Measurements from ENCODE around the gene ZSWIM6.

ZSWIM6 gene

GRCh38 chr5:61449804-61450492 lies 117.9 kb downstream of the ZSWIM6 start:
- DNase-seq: no peak

GRCh38 chr5:61450493-61451279 lies 118.6 kb downstream of the ZSWIM6 start:
- no peak for DNase-seq

- DNase-seq: no peak
Observed at GRCh38 chr5:61455179-61456006, 123.3 kb downstream of the ZSWIM6 start.

GRCh38 chr5:61460471-61460870 lies 128.4 kb downstream of the ZSWIM6 start:
- DNase-seq: no peak

GRCh38 chr5:61461417-61461816 lies 129.4 kb downstream of the ZSWIM6 start:
- DNase-seq: no peak

DNA sequence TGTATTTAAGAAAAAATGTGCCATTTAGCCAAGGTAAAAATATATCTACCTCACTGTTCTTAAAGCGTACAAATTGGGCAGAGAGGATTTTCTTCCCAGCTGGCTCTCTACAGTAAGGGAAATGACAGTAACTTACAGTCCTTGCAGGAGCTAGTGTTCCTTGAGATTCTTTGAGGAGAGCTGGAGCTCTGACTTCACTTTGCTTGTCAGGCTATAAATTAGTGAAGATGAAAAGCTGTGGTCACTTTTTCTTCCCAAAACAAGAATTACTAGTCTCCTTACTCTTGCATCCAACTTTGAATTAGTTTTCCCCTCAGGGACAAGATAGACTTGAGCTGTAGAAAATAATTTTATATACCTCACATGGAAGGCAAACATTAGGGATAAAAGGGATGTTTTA lies 129.9 kb downstream of the ZSWIM6 start:
- no peak for DNase-seq

- no peak for DNase-seq
Observed at GRCh38 chr5:61463596-61463995, 131.5 kb downstream of the ZSWIM6 start.

- DNase-seq: no peak
Observed at GRCh38 chr5:61464512-61464911, 132.5 kb downstream of the ZSWIM6 start.

DNA sequence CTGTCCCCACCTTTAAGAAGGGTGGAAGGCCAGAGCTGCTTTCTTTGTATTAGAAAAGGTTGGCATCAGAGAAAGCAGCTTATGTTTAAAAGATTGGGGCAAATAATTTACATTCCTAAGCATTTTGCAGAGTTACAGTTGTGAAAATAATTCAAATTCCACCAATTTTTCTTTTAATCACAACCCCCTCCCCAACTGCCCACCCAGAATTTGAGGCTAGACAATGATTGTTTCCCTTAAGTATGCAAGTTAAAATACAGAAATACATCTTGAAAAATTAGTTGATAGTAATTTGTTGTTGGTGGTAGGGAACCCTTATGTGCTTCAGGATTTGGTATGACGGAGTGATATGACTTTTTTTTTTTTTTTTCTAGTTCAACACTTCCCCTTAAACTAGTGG lies 133.0 kb downstream of the ZSWIM6 start:
- DNase-seq: no peak

GRCh38 chr5:61465496-61465895 lies 133.4 kb downstream of the ZSWIM6 start:
- no peak for DNase-seq

DNA sequence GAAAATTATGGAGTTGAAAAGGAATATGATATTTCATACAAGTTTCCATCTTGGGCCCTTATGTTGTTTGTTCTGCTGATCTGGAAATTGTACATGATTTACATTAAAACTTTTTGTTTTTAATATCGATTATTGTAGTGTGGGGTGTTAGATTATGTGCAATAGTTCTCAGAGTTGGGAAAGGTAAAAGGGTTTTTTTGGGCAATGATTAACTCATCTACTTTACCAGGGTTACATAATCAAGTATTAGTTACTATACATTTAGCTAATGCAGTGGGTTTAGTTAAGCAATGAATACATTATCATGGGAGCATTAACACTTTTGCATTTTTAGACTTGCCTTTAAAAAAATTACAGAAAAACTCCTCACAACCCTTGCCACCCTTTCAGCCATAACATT lies 134.0 kb downstream of the ZSWIM6 start:
- no peak for DNase-seq

- no peak for DNase-seq
Observed at GRCh38 chr5:61467766-61468482, 135.9 kb downstream of the ZSWIM6 start.

GRCh38 chr5:61468483-61468865 lies 136.4 kb downstream of the ZSWIM6 start:
- DNase-seq: no peak

DNA sequence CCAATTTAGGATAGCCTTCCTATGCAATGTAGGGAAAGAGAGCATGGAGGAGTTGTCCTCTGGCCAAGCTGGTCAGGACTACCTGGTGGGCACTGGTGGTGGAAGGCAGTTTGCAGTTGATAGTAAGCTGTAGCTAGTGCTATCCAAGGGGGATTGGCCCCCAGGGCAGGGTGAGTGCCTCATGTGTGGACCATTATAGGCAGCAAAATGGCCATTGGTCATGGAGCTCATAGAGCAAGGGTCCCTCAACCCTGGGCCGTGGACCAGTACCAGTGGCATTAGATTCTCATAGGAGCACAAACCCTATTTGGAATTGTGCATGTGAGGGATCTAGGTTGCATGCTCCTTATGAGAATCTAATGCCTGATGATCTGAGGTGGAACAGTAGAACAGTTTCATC lies 139.3 kb downstream of the ZSWIM6 start:
- no peak for DNase-seq

DNA sequence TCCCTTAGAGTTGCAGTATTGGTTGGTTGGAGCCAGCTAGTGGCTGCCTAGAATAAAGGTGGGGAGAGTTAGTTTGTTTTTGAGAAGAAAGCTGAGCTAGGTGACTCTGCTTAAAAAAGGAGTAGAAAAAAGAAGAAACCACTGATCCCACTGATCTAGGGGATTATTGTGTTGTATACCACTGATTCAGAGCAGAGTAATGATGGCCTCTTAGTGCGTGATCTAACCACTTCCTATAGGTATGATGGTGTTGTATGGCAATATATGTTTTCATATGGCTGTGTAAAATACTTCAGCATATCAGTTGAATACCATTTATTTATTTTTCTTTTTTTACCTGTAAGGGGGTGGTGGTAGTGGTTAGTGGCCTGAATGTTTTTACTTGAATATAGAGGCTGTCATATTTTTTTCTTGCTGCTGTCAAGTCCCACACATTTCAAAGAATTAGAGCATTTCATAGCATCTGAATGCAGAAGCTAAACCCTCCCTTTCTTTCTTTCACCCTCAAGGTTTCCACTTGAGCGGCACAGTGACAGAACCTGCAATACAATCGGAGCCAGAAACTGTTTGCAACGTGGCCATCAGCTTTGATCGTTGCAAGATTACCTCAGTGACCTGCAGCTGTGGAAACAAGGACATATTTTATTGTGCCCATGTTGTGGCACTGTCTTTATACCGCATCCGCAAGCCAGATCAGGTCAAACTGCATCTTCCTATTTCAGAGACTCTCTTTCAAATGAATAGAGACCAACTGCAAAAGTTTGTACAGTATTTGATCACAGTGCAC lies 140.3 kb downstream of the ZSWIM6 start:
- DNase-seq: no peak

GRCh38 chr5:61474746-61475145 lies 142.7 kb downstream of the ZSWIM6 start:
- DNase-seq: no peak

DNA sequence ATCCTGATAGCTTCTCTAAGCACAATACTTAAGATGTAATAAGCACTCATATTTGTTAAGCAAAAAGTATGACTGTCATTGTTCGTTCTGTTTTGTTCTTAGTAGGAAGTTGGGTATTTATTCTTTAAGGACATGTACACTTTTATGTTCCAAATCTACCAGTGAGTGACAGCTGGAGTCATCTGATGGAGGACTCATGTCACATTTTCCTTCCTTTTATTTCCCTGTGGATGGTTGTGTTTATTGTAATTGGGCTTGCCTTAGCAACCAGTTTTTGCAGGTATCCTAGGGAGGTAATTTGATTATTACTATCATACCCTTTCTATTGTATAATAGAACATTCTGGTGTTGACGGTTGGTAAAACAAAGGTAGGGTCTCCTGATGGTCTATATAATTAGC lies 145.7 kb downstream of the ZSWIM6 start:
- no peak for DNase-seq

DNA sequence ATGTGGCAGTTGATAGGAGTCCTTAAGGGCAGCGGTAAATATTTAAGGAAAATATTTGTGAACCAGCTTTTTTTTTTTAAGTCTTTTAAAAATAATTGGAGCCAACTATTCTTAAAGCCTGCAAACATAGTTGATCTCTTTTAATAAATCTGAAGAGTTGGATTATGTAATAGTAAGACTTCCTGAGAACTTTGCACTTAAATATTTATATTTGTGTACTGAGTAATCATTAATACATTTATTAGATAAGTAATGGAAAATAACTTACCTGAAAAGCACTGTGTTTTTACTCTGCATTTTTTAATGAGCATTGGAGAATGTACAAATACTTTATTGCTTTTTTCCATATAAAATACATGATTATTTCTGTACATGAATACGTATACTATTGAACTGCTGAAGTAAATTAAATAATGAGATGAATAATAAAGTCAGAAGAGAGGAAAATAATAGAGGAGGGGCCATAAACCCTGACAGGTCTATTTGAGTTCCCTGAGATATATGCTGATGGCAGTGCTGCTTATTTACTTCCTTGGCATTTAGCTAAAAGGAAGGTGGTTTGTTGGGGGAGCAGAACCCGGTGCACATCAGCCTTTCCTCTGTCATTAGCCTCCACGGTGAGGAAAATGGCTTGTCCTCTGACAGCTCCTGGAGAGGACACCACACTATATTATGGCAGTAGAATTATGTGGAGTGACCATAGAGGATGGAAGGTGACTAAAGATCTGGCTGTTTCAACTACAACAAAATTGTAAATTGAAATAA lies 148.0 kb downstream of the ZSWIM6 start:
- DNase-seq: no peak

GRCh38 chr5:61482980-61483379 lies 150.9 kb downstream of the ZSWIM6 start:
- no peak for DNase-seq

DNA sequence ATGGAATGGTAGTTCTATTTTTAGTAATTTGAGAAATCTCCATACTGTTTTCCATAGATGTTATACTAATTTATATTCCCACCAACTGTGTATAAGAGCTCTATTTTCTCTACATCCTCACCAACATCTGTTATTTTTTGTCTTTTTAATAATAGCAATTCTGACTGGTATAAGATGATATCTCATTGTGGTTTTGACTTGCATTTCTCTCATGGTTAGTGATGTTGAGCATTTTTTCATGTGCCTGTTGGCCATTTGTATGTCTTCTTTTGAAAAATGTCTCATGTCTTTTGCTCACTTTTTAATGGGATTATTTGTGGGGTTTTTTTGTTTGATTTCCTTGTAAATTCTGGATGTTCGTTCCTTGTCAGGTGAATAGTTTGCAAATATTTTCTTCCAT lies 154.4 kb downstream of the ZSWIM6 start:
- no peak for DNase-seq

DNA sequence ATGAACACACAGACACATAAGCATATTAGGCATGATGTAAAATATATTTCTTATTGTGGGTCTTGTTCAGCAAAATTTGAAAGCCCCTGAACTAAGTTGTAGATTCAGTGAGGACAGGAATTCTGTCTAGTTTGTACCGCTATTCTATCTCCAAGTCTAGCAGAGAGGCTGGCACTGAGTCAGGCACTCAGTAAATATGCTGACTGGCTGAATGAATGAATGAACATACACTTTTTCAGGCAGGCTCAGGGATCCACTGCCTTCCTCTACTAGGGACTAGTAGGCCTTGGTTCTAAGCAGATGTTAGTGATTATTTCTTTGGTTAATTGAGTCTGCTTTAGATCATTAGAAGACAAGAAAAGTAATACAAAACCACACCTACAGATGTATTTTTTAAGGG lies 157.5 kb downstream of the ZSWIM6 start:
- no peak for DNase-seq
